NCI-H774 (cell line): ENCODE measurements around the gene ZNF75A.
A peak's percentile ranks its signal among the peaks of the same experiment; 100 is the strongest.
"Not testable (repeated sequence)": the region's sequence is repeated elsewhere in the genome, so short reads cannot be mapped to it uniquely, and the experiment has no call there.

Source experiments
- DNase-seq: peaks from one replicate; lab custom pipeline; 2025; lab: John Stamatoyannopoulos, UW

The ZNF75A gene

GRCh38 chr16:3305109-3306068, at the start of gene ZNF75A, which contains the start of gene TIGD7:
ZNF75A (plus strand) TSS chr16:3305497; CDS start chr16:3308429, 2,932 bp downstream.
TIGD7 (minus strand) TSS chr16:3305430; CDS start chr16:3300614, 4,816 bp downstream.
- DNase-seq: peak; percentile 82

DNA sequence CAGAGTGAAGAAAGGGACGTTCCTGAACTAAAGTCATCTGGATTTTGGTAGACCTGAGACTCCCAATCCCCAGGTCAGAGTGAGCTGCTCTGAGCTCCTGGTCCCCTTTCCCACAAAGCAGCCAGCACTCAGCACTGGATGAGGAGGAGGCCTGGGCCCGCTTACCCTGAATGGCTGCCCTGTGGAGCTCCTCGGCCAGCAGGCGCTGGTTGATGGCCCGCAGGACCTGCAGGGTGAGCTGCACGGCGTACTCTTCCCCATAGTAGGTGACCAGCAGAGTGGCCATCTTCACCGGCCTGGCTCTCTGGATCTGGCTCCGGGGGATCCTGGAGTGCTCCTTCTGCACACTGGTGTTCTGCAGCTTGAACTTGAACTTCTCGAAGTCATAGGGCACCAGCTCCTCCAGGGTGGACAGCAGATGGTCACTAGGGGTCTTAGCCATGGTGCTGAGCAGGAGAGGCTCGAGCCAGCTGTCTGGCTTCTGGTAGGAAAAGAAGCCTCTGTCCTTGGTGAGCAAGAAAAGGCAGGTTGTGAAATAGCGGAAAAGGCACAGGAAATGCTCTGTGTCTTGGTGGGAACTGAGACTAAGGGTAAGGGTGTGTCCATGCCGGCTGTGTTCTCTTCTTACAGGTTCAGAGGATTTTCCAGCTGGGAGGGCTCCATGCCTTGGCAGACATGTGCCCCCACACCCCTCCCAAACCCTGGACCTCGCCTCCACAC, 49.0 kb upstream of the ZNF75A start, which contains the start of gene MEFV:
Gene MEFV (minus strand): TSS at position 488 of the 720 bp plus-strand sequence. CDS start 46 bp downstream, at position 442.
- no peak for DNase-seq

DNA sequence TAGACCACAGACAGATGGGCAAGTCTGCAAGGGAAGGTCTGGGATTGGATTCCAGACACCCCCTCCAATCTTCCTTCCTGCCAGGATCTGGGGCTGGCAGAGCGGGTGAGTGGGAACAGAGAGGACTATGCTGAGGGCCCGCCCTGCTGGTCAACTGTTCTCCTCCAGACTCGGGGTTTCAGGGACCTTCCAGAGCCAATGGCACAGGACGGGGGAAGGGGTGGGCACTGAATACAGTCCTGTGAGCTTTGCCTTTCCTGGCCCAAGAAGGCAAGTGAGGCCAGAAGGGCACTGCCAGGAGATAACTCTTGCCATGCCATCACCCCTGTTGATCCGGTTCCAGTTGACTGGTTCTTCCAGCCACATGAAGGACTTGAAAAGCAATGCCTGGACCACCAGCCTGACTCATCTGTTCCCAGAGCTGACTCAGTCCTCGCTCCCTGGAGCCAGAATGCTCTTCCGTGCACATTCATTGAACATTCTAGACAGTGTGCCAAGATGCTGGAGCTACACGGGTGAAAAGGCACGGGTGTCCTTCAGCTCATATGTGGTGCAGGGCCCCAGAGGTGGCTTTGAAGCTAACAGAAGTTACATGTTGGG, 48.3 kb upstream of the ZNF75A start:
- no peak for DNase-seq

GRCh38 chr16:3259836-3260235, 45.5 kb upstream of the ZNF75A start:
- DNase-seq: no peak

DNA sequence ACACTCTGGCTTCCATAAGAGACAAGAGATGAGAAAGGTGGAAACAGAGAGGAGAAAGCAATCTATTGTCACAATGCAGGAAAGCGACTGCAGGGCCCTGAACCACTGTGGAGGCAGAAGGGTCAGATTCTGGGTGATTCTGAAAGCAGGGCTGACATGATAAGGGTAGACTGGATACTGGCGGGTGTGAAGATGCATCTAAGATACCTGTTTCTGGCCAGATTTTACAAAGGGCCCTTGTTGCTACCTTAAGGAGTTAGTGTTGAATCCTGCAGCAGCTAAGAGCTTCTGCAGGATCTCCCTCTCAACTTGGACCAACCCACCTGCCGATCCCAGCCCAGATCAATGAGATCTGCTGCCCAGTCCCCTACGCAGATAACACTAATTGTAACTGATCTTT, 42.8 kb upstream of the ZNF75A start:
- DNase-seq: no peak

- DNase-seq: peak; percentile 96
Measured at GRCh38 chr16:3264137-3265036, 40.9 kb upstream of the ZNF75A start.

DNA sequence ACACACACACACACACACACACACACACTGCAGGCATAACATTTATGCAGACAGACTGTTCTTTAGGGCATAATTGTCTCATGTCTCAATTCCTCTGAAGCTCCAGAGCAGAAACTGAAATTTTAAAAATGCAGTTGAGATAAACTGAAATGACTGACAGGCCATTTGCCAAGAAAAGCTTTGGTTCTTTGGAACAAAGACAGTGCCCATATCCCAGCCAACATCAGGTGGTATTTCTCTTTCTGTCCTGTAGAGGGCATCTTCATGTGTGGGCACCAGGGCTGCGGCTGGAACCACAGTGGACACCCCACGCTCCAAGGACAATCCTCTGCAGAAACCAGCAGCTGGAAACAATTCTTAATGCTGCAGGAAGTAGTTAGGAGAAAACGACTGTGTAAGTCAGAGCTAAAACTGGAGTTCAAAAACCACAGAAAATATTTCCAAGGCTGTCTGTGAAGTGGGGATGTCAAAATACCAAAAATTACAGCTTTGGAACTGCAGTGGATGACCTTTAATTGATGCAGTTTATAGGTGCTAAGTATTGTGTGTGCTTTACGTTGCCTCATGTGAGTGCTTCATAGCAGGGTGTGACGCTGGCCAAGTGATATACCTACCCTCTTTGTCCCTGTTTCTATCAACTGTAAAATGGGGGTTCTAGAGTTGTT, 38.3 kb upstream of the ZNF75A start:
- DNase-seq: no peak

- no peak for DNase-seq
Measured at GRCh38 chr16:3268294-3268693, 37.0 kb upstream of the ZNF75A start.

DNA sequence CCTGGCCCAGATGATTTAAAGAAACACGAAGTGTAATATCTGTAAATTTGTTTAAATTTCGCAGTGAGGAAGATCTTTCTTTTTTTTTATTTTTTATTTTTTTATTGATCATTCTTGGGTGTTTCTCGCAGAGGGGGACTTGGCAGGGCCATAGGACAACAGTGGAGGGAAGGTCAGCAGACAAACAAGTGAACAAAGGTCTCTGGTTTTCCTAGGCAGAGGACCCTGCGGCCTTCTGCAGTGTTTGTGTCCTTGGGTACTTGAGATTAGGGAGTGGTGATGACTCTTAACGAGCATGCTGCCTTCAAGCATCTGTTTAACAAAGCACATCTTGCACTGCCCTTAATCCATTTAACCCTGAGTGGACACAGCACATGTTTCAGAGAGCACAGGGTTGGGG, 34.6 kb upstream of the ZNF75A start:
- DNase-seq: not testable (repeated sequence)

DNA sequence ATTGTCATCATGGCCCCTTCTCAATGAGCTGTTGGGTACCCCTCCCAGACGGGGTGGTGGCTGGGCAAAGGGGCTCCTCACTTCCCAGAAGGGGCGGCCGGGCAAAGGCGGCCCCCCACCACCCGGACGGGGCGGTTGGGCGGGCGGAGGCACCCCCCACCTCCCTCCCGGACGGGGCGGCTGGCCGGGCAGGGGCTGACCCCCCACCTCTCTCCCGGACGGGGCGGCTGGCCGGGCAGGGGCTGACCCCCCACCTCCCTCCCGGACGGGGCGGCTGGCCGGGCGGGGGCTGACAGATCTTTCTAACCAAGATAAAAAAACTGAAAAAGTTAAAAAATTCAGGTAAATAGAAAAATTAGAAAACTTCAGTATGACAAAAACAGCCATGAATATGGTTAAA, 34.0 kb upstream of the ZNF75A start:
- DNase-seq: not testable (repeated sequence)

GRCh38 chr16:3274490-3274889, 30.8 kb upstream of the ZNF75A start:
- peak; percentile 12 for DNase-seq

- DNase-seq: no peak
Measured at GRCh38 chr16:3274947-3275346, 30.4 kb upstream of the ZNF75A start.

GRCh38 chr16:3276679-3277078, 28.6 kb upstream of the ZNF75A start:
- no peak for DNase-seq

DNA sequence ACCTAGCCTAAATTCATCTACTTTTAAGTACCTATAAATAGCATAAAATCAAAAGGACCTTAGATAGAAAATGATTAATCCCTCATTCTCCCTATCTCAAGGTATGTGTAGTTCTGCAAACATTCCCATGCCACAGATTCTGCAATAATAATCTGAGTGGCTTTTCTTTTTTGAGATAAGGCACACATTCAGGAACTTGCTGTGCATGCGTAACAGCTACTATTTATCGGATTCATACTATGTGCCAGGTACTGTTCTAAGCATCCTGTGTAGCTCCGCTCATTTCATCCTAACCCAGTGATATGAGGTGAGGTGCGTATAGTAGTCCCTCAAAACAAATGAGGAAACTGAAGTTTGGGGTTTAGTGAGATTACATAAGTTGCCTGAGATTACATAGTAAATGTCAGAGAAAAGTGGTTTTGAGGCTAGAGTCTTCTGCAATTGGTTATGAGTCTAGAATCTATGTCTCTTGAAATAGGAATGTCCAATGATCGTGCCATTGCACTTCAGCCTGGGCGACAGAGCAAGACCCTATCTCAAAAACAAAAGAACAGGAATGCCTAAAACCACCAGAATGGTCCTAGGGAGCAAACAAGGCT, 24.0 kb upstream of the ZNF75A start:
- DNase-seq: no peak

DNA sequence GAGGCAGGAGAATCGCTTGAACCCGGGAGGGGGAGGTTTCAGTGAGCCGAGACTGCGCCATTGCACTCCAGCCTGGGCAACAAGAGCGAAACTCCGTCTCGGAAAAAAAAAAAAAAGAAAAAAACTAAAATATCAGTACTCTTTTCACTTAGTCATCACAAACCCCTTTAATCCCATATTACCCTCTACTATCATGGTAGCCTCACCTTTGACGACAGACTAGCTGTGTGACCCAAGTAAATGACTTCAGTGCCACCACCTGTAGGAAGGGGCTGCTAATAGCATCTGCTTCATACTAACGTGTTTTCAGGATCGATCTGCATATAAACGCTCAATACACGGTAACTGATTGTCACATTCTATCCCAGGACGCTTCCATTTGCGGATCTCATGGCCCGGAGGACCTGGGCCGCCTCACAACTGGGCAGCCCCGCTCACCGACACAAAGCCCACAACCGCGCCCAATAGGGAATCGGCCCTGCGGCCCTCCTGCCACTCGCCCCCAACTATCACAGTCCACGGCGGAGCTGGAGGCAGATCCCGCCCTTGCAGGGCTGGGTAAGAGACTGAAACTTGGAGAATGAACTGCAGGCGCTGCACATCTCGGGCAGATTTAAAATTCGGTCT, 23.1 kb upstream of the ZNF75A start:
- DNase-seq: peak; percentile 81

- DNase-seq: peak; percentile 96
Measured at GRCh38 chr16:3282730-3283542, 22.4 kb upstream of the ZNF75A start, which contains the start of gene ZNF263. ZNF263 (plus strand) TSS chr16:3283491; CDS start chr16:3283819, 328 bp downstream.

- DNase-seq: no peak
Measured at GRCh38 chr16:3283543-3284447, 21.5 kb upstream of the ZNF75A start.

- no peak for DNase-seq
Measured at GRCh38 chr16:3285131-3285530, 20.2 kb upstream of the ZNF75A start.
